AG04449 (cell line): ENCODE results near the gene ATP2C2.

ENCODE experiments used
- CTCF ChIA-PET: fragments of 350-600 bp; formaldehyde crosslinking; extraction: SDS; loops from one replicate; lab custom pipeline; 2021; ENCODE audit warnings: antibody characterized with exemption; lab: Yijun Ruan, JAX
- POLR2A ChIA-PET: fragments of 400-600, 350-600 bp; formaldehyde crosslinking; extraction: SDS; loops from one replicate; lab custom pipeline; 2020; ENCODE audit warnings: antibody characterized with exemption, inconsistent platforms; lab: Yijun Ruan, JAX
- DNase-seq: peaks from one replicate; pipeline ENCODE4 v3.0.0-alpha.2; 2010; ENCODE audit warnings: low read depth, low spot score
- H3K4me3 ChIP-seq: 2 replicates; pipeline ENCODE4 v1.5.1; 2011; ENCODE audit warnings: low read depth, mild to moderate bottlenecking, control low read depth, low read length
- TF ChIP-seq, protein P1 (sequence below): IDR thresholded peaks from one replicate; pipeline ENCODE4 v1.5.1; 2011; ENCODE audit warnings: mild to moderate bottlenecking, moderate library complexity, low read length, control low read depth, inconsistent platforms; ENCODE audit not compliant: insufficient read depth; ENCODE audit errors: missing control alignments

The ATP2C2 gene

DNA sequence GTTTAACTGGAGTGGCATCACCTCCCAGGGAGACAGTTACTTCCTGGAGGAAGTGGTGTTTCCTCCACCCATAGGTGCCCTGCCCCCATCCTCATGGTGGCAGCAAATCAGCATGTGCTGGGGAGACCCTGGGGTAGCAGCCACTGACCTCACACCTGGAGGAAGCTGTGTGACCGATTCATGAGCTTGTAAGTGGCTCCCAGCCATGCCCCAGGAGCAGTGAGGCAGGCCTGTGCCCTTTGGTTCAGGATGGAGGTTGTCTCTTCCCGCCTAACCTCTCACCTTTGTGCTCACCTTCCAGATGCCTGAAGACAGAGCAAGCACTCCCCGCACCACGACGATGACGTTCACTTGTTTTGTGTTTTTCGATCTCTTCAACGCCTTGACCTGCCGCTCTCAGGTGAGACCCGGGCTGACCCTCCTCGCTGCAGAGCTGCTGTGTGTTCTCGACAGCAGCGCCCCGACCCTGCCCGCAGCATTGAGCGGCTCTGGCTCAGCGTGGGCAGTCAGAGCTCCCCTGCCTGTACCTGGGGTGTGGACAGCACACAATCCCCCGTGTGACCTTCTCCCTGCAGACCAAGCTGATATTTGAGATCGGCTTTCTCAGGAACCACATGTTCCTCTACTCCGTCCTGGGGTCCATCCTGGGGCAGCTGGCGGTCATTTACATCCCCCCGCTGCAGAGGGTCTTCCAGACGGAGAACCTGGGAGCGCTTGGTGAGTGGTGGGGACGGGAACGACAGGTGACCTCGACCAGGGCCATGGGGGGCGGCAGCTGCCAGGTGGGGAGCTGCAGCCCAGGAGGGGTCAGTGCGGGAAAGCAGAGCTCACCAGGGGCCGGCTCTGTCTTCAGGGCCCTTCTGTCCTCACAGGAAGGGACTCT lies 93.3 kb downstream of the ATP2C2 start:
- ChIA-PET POLR2A (no interaction called here), CTCF (interaction anchor here (1.0 kb wide), 1 partner anchor 535 kb away, joined by 3 read pairs; no protein-coding TSS in a partner anchor)
- TF ChIP-seq, protein P1, sequence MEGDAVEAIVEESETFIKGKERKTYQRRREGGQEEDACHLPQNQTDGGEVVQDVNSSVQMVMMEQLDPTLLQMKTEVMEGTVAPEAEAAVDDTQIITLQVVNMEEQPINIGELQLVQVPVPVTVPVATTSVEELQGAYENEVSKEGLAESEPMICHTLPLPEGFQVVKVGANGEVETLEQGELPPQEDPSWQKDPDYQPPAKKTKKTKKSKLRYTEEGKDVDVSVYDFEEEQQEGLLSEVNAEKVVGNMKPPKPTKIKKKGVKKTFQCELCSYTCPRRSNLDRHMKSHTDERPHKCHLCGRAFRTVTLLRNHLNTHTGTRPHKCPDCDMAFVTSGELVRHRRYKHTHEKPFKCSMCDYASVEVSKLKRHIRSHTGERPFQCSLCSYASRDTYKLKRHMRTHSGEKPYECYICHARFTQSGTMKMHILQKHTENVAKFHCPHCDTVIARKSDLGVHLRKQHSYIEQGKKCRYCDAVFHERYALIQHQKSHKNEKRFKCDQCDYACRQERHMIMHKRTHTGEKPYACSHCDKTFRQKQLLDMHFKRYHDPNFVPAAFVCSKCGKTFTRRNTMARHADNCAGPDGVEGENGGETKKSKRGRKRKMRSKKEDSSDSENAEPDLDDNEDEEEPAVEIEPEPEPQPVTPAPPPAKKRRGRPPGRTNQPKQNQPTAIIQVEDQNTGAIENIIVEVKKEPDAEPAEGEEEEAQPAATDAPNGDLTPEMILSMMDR: no peak
- H3K4me3 ChIP-seq: no peak overlapping the region
- no peak for DNase-seq

DNA sequence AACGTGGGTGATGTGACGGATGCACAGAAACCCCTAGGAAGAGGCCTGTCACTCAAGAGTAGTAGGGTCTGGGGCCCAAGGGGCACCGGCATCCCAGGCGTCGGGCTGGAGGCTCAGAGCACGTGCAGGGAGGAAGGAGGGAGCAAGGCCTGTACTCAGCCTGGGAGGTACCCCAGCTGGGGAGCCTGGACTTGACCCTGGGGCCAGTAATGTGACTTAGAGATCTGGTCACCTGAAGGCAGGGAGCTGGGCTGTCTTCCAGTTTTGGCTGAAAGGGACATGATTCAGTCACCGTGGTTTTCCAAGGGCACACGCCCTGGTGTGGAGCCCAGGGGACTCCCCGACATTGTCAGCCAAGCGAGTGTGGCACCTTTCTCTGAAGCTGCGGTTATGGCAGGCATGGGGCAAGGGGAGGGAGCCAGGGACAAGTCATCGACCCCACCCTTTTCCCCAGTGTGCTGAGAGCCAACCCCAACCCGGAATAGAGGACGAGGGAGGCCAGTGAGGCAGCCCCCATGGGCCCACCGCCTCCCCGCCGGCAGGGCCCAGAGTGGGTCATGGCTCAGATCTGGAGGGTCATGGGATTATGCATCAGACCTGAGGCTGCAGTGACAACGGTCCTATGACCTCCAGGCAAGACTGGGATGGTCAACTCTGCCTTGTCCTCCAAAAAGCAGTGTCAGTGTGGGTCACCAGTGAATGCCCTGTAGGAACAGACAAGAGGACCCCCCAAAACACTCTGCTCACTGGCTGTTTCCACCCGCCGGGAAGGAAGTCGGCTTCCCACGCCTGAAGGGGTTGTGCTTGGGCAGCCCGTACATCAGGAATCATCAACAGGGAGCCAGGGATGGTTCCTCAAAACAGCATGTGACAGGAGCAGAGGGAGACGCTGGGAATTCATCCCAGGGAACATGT lies 94.2 kb downstream of the ATP2C2 start:
- no peak overlapping the region for H3K4me3 ChIP-seq
- TF ChIP-seq, protein P1: no peak
- ChIA-PET POLR2A (no interaction called here), CTCF (interaction anchor here (1.0 kb wide), 1 partner anchor 536 kb away, joined by 3 read pairs; no protein-coding TSS in a partner anchor)
- DNase-seq: no peak

DNA sequence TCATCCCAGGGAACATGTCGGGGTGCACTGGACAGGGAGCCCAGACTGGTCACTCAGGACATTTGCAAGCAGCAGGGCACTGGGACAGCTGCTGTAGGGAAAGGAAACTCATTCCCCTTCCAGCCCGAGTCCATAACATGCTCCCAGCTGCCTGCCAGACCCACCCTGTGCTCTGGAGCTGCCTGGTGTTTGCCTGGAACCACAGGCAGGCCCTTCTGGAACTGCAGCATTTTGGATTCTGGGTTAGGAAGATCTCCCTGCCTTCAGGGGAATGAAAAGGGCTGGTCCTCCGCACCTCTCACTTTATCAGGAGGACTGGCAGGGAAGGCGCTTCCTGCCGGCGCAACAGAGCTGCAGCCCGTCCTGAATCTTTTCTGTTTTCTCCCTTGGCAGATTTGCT lies 94.9 kb downstream of the ATP2C2 start:
- ChIA-PET CTCF (interaction anchor here (0.9 kb wide), 1 partner anchor 9 kb away, joined by 3 read pairs; no protein-coding TSS in a partner anchor), POLR2A (no interaction called here)
- H3K4me3 ChIP-seq: no peak overlapping the region
- DNase-seq: no peak
- TF ChIP-seq, protein P1: no peak

DNA sequence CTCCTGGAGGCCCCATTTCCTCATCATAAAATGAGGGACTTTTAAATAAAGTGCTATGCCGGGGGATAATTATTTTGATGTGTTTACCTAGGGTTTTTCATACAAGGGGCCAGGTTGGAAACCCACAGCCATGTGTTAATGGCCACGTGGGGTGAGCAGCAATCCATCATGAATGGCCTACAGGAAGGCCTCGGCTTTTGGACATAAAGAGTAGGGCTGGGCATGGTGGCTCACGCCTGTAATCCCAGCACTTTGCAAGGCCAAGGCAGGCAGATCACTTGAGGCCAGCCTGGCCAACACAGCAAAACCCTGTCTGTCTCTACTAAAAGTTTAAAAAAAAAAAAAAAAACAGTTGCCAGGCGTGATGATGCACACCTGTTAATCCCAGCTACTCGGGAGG lies 95.8 kb downstream of the ATP2C2 start:
- TF ChIP-seq, protein P1: no peak
- no peak overlapping the region for H3K4me3 ChIP-seq
- DNase-seq: no peak
- CTCF ChIA-PET: interaction anchor here (0.9 kb wide), 1 partner anchor 10 kb away, joined by 3 read pairs; no protein-coding TSS in a partner anchor
- POLR2A ChIA-PET: no interaction called here

DNA sequence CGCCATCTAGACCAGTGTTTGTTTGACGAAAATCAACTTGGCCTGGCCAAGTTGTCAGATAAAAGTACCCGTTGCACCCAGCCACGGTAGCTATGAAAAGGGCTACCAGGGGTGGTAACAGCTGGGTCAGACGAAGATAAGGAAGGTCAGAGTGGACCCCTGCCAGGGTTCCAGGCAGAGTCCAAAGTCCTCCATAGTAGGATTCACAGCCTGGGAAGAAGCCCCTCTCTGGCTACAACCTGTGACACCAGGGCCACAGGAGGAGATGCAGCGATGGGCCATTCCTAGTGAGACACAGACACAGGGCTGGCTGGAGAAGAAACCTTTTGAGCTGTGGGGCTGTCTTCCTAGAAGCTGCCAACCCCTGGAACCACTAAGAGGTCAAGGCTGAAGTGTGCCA lies 96.8 kb downstream of the ATP2C2 start:
- no peak overlapping the region for H3K4me3 ChIP-seq
- no peak for DNase-seq
- POLR2A ChIA-PET: no interaction called here
- CTCF ChIA-PET: interaction anchor here (0.7 kb wide), 1 partner anchor 189 kb away, joined by 3 read pairs; no protein-coding TSS in a partner anchor
- TF ChIP-seq, protein P1: no peak
